ENCODE measurements around the gene PLEKHG2.

PLEKHG2 gene

GRCh38 chr19:39422020-39422419, 9.6 kb downstream of the PLEKHG2 start:
- DNase-seq = no peak

- DNase-seq = no peak
Observed at GRCh38 chr19:39423258-39424086, 11.0 kb downstream of the PLEKHG2 start.

GRCh38 chr19:39424934-39425333, 12.5 kb downstream of the PLEKHG2 start:
- no peak for DNase-seq

- no peak for DNase-seq
Observed at GRCh38 chr19:39425744-39426143, 13.3 kb downstream of the PLEKHG2 start.

- no peak for DNase-seq
Observed at GRCh38 chr19:39426170-39426569, 13.7 kb downstream of the PLEKHG2 start.

- no peak for DNase-seq
Observed at GRCh38 chr19:39427707-39428106, 15.2 kb downstream of the PLEKHG2 start.

- no peak for DNase-seq
Observed at GRCh38 chr19:39428283-39429112, 16.0 kb downstream of the PLEKHG2 start.

- DNase-seq = peak; percentile 55
Observed at GRCh38 chr19:39430675-39431593, 18.5 kb downstream of the PLEKHG2 start.

- DNase-seq = no peak
Observed at GRCh38 chr19:39432677-39433025, 20.2 kb downstream of the PLEKHG2 start.

GRCh38 chr19:39433480-39434079, 21.1 kb downstream of the PLEKHG2 start:
- no peak for DNase-seq

GRCh38 chr19:39434123-39435076, 21.9 kb downstream of the PLEKHG2 start:
- no peak for DNase-seq

- DNase-seq = peak; percentile 99
Observed at GRCh38 chr19:39435499-39436349, 23.3 kb downstream of the PLEKHG2 start, which contains the start of gene RPS16. TSS of gene RPS16 (minus strand) at chr19:39435949. CDS start at chr19:39435895, 54 bp downstream.

- no peak for DNase-seq
Observed at GRCh38 chr19:39436350-39436716, 23.9 kb downstream of the PLEKHG2 start.

GRCh38 chr19:39438270-39438934, 25.9 kb downstream of the PLEKHG2 start:
- DNase-seq = no peak

- DNase-seq = no peak
Observed at GRCh38 chr19:39444598-39445195, 32.2 kb downstream of the PLEKHG2 start.

- peak; percentile 97 for DNase-seq
Observed at GRCh38 chr19:39445196-39446111, 33.0 kb downstream of the PLEKHG2 start, which contains the start of gene SUPT5H. TSS of gene SUPT5H (plus strand) at chr19:39445582. CDS start at chr19:39445891, 309 bp downstream.

- no peak for DNase-seq
Observed at GRCh38 chr19:39446365-39447084, 34.1 kb downstream of the PLEKHG2 start.

Data from CD4-positive, alpha-beta T cell treated with Interleukin-6 for 4 hours (primary cell).